ENCODE data around the gene LUC7L2.
"Not testable (repeated sequence)": the region's sequence is repeated elsewhere in the genome, so short reads cannot be mapped to it uniquely, and the experiment has no call there.

The LUC7L2 gene

GRCh38 chr7:139355320-139355719, 4.4 kb upstream of the LUC7L2 start:
- DNase-seq (ENCODE audit: low read depth, low spot score) = no peak

- not testable (repeated sequence) for DNase-seq (ENCODE audit: low read depth, low spot score)
Measured at GRCh38 chr7:139357729-139358506, 1.8 kb upstream of the LUC7L2 start.

- no peak for DNase-seq (ENCODE audit: low read depth, low spot score)
Measured at GRCh38 chr7:139358541-139359365, 941 bp upstream of the LUC7L2 start.

GRCh38 chr7:139360210-139360947, 685 bp downstream of the LUC7L2 start:
- peak; percentile 99 for DNase-seq (ENCODE audit: low read depth, low spot score)

GRCh38 chr7:139360948-139361307, 1.2 kb downstream of the LUC7L2 start:
- DNase-seq (ENCODE audit: low read depth, low spot score) = no peak

- no peak for DNase-seq (ENCODE audit: low read depth, low spot score)
Measured at GRCh38 chr7:139361523-139361922, 1.8 kb downstream of the LUC7L2 start.

GRCh38 chr7:139362302-139362701, 2.6 kb downstream of the LUC7L2 start:
- DNase-seq (ENCODE audit: low read depth, low spot score) = no peak

- DNase-seq (ENCODE audit: low read depth, low spot score) = no peak
Measured at GRCh38 chr7:139362981-139363380, 3.3 kb downstream of the LUC7L2 start.

GRCh38 chr7:139365336-139365735, 5.6 kb downstream of the LUC7L2 start:
- DNase-seq (ENCODE audit: low read depth, low spot score) = no peak

GRCh38 chr7:139366400-139366799, 6.7 kb downstream of the LUC7L2 start:
- no peak for DNase-seq (ENCODE audit: low read depth, low spot score)

GRCh38 chr7:139367438-139368155, 7.9 kb downstream of the LUC7L2 start:
- no peak for DNase-seq (ENCODE audit: low read depth, low spot score)

GRCh38 chr7:139370301-139370942, 10.7 kb downstream of the LUC7L2 start:
- no peak for DNase-seq (ENCODE audit: low read depth, low spot score)

GRCh38 chr7:139370943-139371313, 11.2 kb downstream of the LUC7L2 start:
- no peak for DNase-seq (ENCODE audit: low read depth, low spot score)

GRCh38 chr7:139374246-139374645, 14.6 kb downstream of the LUC7L2 start:
- DNase-seq (ENCODE audit: low read depth, low spot score) = no peak

- no peak for DNase-seq (ENCODE audit: low read depth, low spot score)
Measured at GRCh38 chr7:139382439-139382838, 22.7 kb downstream of the LUC7L2 start.

GRCh38 chr7:139384611-139385010, 24.9 kb downstream of the LUC7L2 start:
- no peak for DNase-seq (ENCODE audit: low read depth, low spot score)

GRCh38 chr7:139387594-139387993, 27.9 kb downstream of the LUC7L2 start:
- no peak for DNase-seq (ENCODE audit: low read depth, low spot score)

- DNase-seq (ENCODE audit: low read depth, low spot score) = no peak
Measured at GRCh38 chr7:139389091-139389490, 29.4 kb downstream of the LUC7L2 start.

- DNase-seq (ENCODE audit: low read depth, low spot score) = no peak
Measured at GRCh38 chr7:139389774-139390173, 30.1 kb downstream of the LUC7L2 start.

GRCh38 chr7:139393621-139394211, 34.0 kb downstream of the LUC7L2 start:
- no peak for DNase-seq (ENCODE audit: low read depth, low spot score)

GRCh38 chr7:139394540-139394939, 34.8 kb downstream of the LUC7L2 start:
- DNase-seq (ENCODE audit: low read depth, low spot score) = no peak
